ENCODE measurements around the gene C21orf91.

C21orf91 gene

GRCh38 chr21:17828223-17828622, 9.1 kb upstream of the C21orf91 start:
- Histone ChIP-seq H3K36me3 (no peaks in the 10 kb centered on the region), H3K9me3 (ENCODE audit: severe bottlenecking) (no peaks in the 10 kb centered on the region), H3K27me3 (ENCODE audit: insufficient read depth, low read depth, severe bottlenecking) (no peaks in the 10 kb centered on the region), H3K27ac (no peak overlapping the region), H3K4me3 (ENCODE audit: low read depth, low read length) (no peak overlapping the region)
- TF ChIP-seq CTCF (IDR thresholded peaks at IDR 0.05; ENCODE audit: low read depth, low read length) = no peak
- DNase-seq = no peak

GRCh38 chr21:17823846-17824245, 4.7 kb upstream of the C21orf91 start:
- DNase-seq = no peak
- no peak overlapping the region for H3K4me3 ChIP-seq (ENCODE audit: low read depth, low read length)
- H3K27me3 ChIP-seq (ENCODE audit: insufficient read depth, low read depth, severe bottlenecking) = no peaks in the 10 kb centered on the region
- no peak overlapping the region for H3K27ac ChIP-seq
- H3K36me3 ChIP-seq = peaks cover 2% of the 10 kb centered on the region
- no peaks in the 10 kb centered on the region for H3K9me3 ChIP-seq (ENCODE audit: severe bottlenecking)
- no peak for TF ChIP-seq CTCF (IDR thresholded peaks at IDR 0.05; ENCODE audit: low read depth, low read length)

GRCh38 chr21:17821121-17821520, 2.0 kb upstream of the C21orf91 start:
- TF ChIP-seq CTCF (IDR thresholded peaks at IDR 0.05; ENCODE audit: low read depth, low read length) = no peak
- no peak overlapping the region for H3K4me3 ChIP-seq (ENCODE audit: low read depth, low read length)

GRCh38 chr21:17819877-17820229, 697 bp upstream of the C21orf91 start:
- Histone ChIP-seq H3K9me3 (ENCODE audit: severe bottlenecking) (no peaks in the 10 kb centered on the region), H3K36me3 (peaks cover 22% of the 10 kb centered on the region), H3K27me3 (ENCODE audit: insufficient read depth, low read depth, severe bottlenecking) (no peaks in the 10 kb centered on the region), H3K27ac (peak overlapping the region; percentile 97), H3K4me3 (ENCODE audit: low read depth, low read length) (peak overlapping the region; percentile 71)
- no peak for TF ChIP-seq CTCF (IDR thresholded peaks at IDR 0.05; ENCODE audit: low read depth, low read length)
- no peak for DNase-seq

More at GRCh38 chr21:17821121-17821520, 2.0 kb upstream of the C21orf91 start:
- Histone ChIP-seq H3K27ac (no peak overlapping the region), H3K9me3 (ENCODE audit: severe bottlenecking) (no peaks in the 10 kb centered on the region), H3K36me3 (peaks cover 13% of the 10 kb centered on the region), H3K27me3 (ENCODE audit: insufficient read depth, low read depth, severe bottlenecking) (no peaks in the 10 kb centered on the region)
- DNase-seq = no peak

GRCh38 chr21:17818186-17819113, 706 bp downstream of the C21orf91 start:
- Histone ChIP-seq H3K27ac (peak overlapping the region; percentile 97), H3K36me3 (peaks cover 31% of the 10 kb centered on the region), H3K9me3 (ENCODE audit: severe bottlenecking) (no peaks in the 10 kb centered on the region), H3K27me3 (ENCODE audit: insufficient read depth, low read depth, severe bottlenecking) (no peaks in the 10 kb centered on the region), H3K4me3 (ENCODE audit: low read depth, low read length) (peak overlapping the region; percentile 71)
- peak; percentile 27 for DNase-seq
- no peak for TF ChIP-seq CTCF (IDR thresholded peaks at IDR 0.05; ENCODE audit: low read depth, low read length)

Data from WERI-Rb-1 (cell line).